Activated naive CD8-positive, alpha-beta T cell treated with anti-CD3 and anti-CD28 coated beads, Interleukin-2, amount 50 U/mL, for 24 hours (primary cell): ENCODE data around the gene DYNLT2B.
"Not testable (repeated sequence)": the region's sequence is repeated elsewhere in the genome, so short reads cannot be mapped to it uniquely, and the experiment has no call there.

Source experiments
- ATAC-seq: fragments of 150-1000 bp; cut with Tn5 transposase; one replicate; pipeline ENCODE4 v1.10.0; 2021
- DNase-seq: peaks from one replicate; pipeline ENCODE4 v3.0.0; 2021
- H3K27ac Mint-ChIP-seq: one replicate; pipeline ENCODE4 v1.8.0; 2021; ENCODE audit warnings: mild to moderate bottlenecking, mixed read lengths
- H3K27me3 Mint-ChIP-seq: one replicate; pipeline ENCODE4 v1.8.0; 2021; ENCODE audit warnings: mixed read lengths
- H3K36me3 Mint-ChIP-seq: one replicate; pipeline ENCODE4 v1.8.0; 2021; ENCODE audit warnings: low read depth, mixed read lengths
- H3K4me1 Mint-ChIP-seq: one replicate; pipeline ENCODE4 v1.8.0; 2021; ENCODE audit warnings: mixed read lengths
- H3K4me3 Mint-ChIP-seq: one replicate; pipeline ENCODE4 v1.8.0; 2021; ENCODE audit warnings: mild to moderate bottlenecking, moderate library complexity, mixed read lengths
- H3K9me3 Mint-ChIP-seq: one replicate; pipeline ENCODE4 v1.8.0; 2021; ENCODE audit warnings: mixed read lengths

DYNLT2B gene

GRCh38 chr3:196272826-196273225 lies 45.2 kb downstream of the DYNLT2B start:
- H3K36me3 Mint-ChIP-seq = peaks cover 26% of the 10 kb centered on the region
- ATAC-seq (no peak), DNase-seq (no peak)
- H3K9me3 Mint-ChIP-seq = no peaks in the 10 kb centered on the region
- peak overlapping the region; percentile 67 for H3K27ac Mint-ChIP-seq
- H3K4me3 Mint-ChIP-seq = no peak overlapping the region
- H3K27me3 Mint-ChIP-seq = no peaks in the 10 kb centered on the region
- peaks cover 55% of the 10 kb centered on the region for H3K4me1 Mint-ChIP-seq

GRCh38 chr3:196270499-196270898 lies 47.5 kb downstream of the DYNLT2B start:
- Mint-ChIP-seq H3K4me3 (no peak overlapping the region), H3K36me3 (peaks cover 32% of the 10 kb centered on the region), H3K4me1 (peaks cover 47% of the 10 kb centered on the region), H3K9me3 (no peaks in the 10 kb centered on the region), H3K27ac (peak overlapping the region; percentile 13), H3K27me3 (no peaks in the 10 kb centered on the region)
- ATAC-seq (peak; percentile 5), DNase-seq (no peak)

GRCh38 chr3:196268284-196269163 lies 49.5 kb downstream of the DYNLT2B start:
- Mint-ChIP-seq H3K36me3 (peaks cover 39% of the 10 kb centered on the region), H3K27ac (no peak overlapping the region), H3K27me3 (no peaks in the 10 kb centered on the region), H3K4me3 (no peak overlapping the region), H3K9me3 (no peaks in the 10 kb centered on the region), H3K4me1 (peaks cover 27% of the 10 kb centered on the region)
- ATAC-seq (no peak), DNase-seq (no peak)

GRCh38 chr3:196263819-196264218 lies 54.2 kb downstream of the DYNLT2B start:
- ATAC-seq (no peak), DNase-seq (no peak)
- Mint-ChIP-seq H3K27me3 (no peaks in the 10 kb centered on the region), H3K9me3 (peaks cover 4% of the 10 kb centered on the region), H3K27ac (no peak overlapping the region), H3K4me1 (no peaks in the 10 kb centered on the region), H3K36me3 (peaks cover 30% of the 10 kb centered on the region), H3K4me3 (no peak overlapping the region)

GRCh38 chr3:196260784-196261183 lies 57.3 kb downstream of the DYNLT2B start:
- ATAC-seq = no peak
- H3K27me3 Mint-ChIP-seq = no peaks in the 10 kb centered on the region
- H3K4me1 Mint-ChIP-seq = no peaks in the 10 kb centered on the region
- H3K27ac Mint-ChIP-seq = no peak overlapping the region
- no peak overlapping the region for H3K4me3 Mint-ChIP-seq
- no peak for DNase-seq
- peaks cover 4% of the 10 kb centered on the region for H3K9me3 Mint-ChIP-seq
- peaks cover 27% of the 10 kb centered on the region for H3K36me3 Mint-ChIP-seq

- ATAC-seq (no peak), DNase-seq (no peak)
- Mint-ChIP-seq H3K4me3 (no peak overlapping the region), H3K27ac (no peak overlapping the region), H3K9me3 (peaks cover under 1% of the 10 kb centered on the region), H3K4me1 (no peaks in the 10 kb centered on the region), H3K36me3 (peaks cover 11% of the 10 kb centered on the region), H3K27me3 (no peaks in the 10 kb centered on the region)
Observed at GRCh38 chr3:196255776-196256175, 62.3 kb downstream of the DYNLT2B start.

- no peaks in the 10 kb centered on the region for H3K9me3 Mint-ChIP-seq
- peaks cover 7% of the 10 kb centered on the region for H3K36me3 Mint-ChIP-seq
- DNase-seq (no peak), ATAC-seq (no peak)
- no peak overlapping the region for H3K4me3 Mint-ChIP-seq
- H3K4me1 Mint-ChIP-seq = no peaks in the 10 kb centered on the region
- no peak overlapping the region for H3K27ac Mint-ChIP-seq
- no peaks in the 10 kb centered on the region for H3K27me3 Mint-ChIP-seq
Observed at GRCh38 chr3:196254376-196255283, 63.4 kb downstream of the DYNLT2B start.

- H3K9me3 Mint-ChIP-seq = no peaks in the 10 kb centered on the region
- no peak overlapping the region for H3K27ac Mint-ChIP-seq
- H3K36me3 Mint-ChIP-seq = peaks cover 7% of the 10 kb centered on the region
- no peaks in the 10 kb centered on the region for H3K27me3 Mint-ChIP-seq
- H3K4me1 Mint-ChIP-seq = no peaks in the 10 kb centered on the region
- H3K4me3 Mint-ChIP-seq = no peak overlapping the region
- ATAC-seq (no peak), DNase-seq (no peak)
Observed at GRCh38 chr3:196251918-196252317, 66.1 kb downstream of the DYNLT2B start.

GRCh38 chr3:196246612-196247308 lies 71.3 kb downstream of the DYNLT2B start:
- H3K4me3 Mint-ChIP-seq = no peak overlapping the region
- H3K4me1 Mint-ChIP-seq = no peaks in the 10 kb centered on the region
- H3K27me3 Mint-ChIP-seq = no peaks in the 10 kb centered on the region
- H3K36me3 Mint-ChIP-seq = peaks cover 11% of the 10 kb centered on the region
- DNase-seq = no peak
- peak; percentile 40 for ATAC-seq
- no peak overlapping the region for H3K27ac Mint-ChIP-seq
- H3K9me3 Mint-ChIP-seq = no peaks in the 10 kb centered on the region

- not testable (repeated sequence) for DNase-seq, H3K27me3 Mint-ChIP-seq, H3K4me3 Mint-ChIP-seq, H3K27ac Mint-ChIP-seq, ATAC-seq, H3K9me3 Mint-ChIP-seq, H3K4me1 Mint-ChIP-seq
- peaks cover 15% of the 10 kb centered on the region for H3K36me3 Mint-ChIP-seq
Observed at GRCh38 chr3:196244166-196244565, 73.9 kb downstream of the DYNLT2B start.

- H3K4me3 Mint-ChIP-seq = no peak overlapping the region
- no peaks in the 10 kb centered on the region for H3K9me3 Mint-ChIP-seq
- peaks cover 3% of the 10 kb centered on the region for H3K4me1 Mint-ChIP-seq
- ATAC-seq = no peak
- no peak for DNase-seq
- no peaks in the 10 kb centered on the region for H3K27me3 Mint-ChIP-seq
- H3K36me3 Mint-ChIP-seq = peaks cover 18% of the 10 kb centered on the region
- H3K27ac Mint-ChIP-seq = no peak overlapping the region
Observed at GRCh38 chr3:196241704-196242103, 76.3 kb downstream of the DYNLT2B start.
